Transverse colon (tissue), 4 donors: ENCODE results near the gene TULP1. TPM values are rescaled to one million over a fixed set of nuclear protein-coding genes. Genes with fewer than 3 reads are reported as not detected.

Experiments used
- DNase-seq: peaks from one replicate; pipeline ENCODE4 v3.0.0-alpha.2; 2019
- H3K27ac ChIP-seq, 4 donors: fragments of 200-600 bp; sonication (generic); 2 replicates each; pipeline ENCODE4 v1.5.1; 2016 to 2018; ENCODE audit warnings: inconsistent platforms in 4 of 4
- H3K27me3 ChIP-seq: fragments of 200-600 bp; sonication (generic); 2 replicates; pipeline ENCODE4 v1.5.1; 2017; ENCODE audit warnings: inconsistent platforms
- H3K36me3 ChIP-seq, 4 donors: fragments of 200-600 bp; sonication (generic); 2 replicates each; pipeline ENCODE4 v1.5.1; 2017 to 2019; ENCODE audit warnings: inconsistent platforms in 4 of 4
- H3K4me1 ChIP-seq, 4 donors: fragments of 200-600 bp; sonication (generic); 2 replicates each; pipeline ENCODE4 v1.5.1; 2017 to 2020; ENCODE audit warnings: inconsistent platforms in 4 of 4
- H3K4me3 ChIP-seq, 4 donors: fragments of 200-600 bp; sonication (generic); 1 replicate in 1 of 4; 2 replicates in 3 of 4; pipeline versions ENCODE4 v1.5.1 to v1.6.1; 2017 to 2019; ENCODE audit warnings: inconsistent platforms in 4 of 4
- H3K9me3 ChIP-seq, 2 donors: fragments of 200-600 bp; sonication (generic); 2 replicates each; pipeline ENCODE4 v1.5.1; 2017 to 2019; ENCODE audit warnings: inconsistent platforms in 2 of 2
- CTCF ChIP-seq, 5 experiments: fragments of 200-600 bp in 3 of 5; fragments of 450-650 bp in 2 of 5; sonication (generic) in 3 of 5; IDR thresholded peaks; 1 replicate in 2 of 5; 2 replicates in 3 of 5; pipeline ENCODE4 v1.5.1; 2016 to 2017; ENCODE audit warnings: antibody characterized with exemption in 5 of 5, inconsistent platforms in 3 of 5, mild to moderate bottlenecking in 2 of 5, moderate library complexity in 1 of 5
- EP300 ChIP-seq: sonication (generic); formaldehyde crosslinking; IDR thresholded peaks from one replicate; pipeline ENCODE4 v1.6.1; 2017; ENCODE audit warnings: antibody characterized with exemption, low read depth
- POLR2A ChIP-seq: fragments of 450-650 bp; IDR thresholded peaks from one replicate; pipeline ENCODE4 v1.6.1; 2016; ENCODE audit warnings: antibody characterized with exemption, mild to moderate bottlenecking, moderate library complexity
- POLR2AphosphoS5 ChIP-seq, 3 donors: sonication (generic); formaldehyde crosslinking; IDR thresholded peaks; one replicate each; pipeline ENCODE4 v1.6.1; 2016; ENCODE audit warnings: antibody characterized with exemption in 3 of 3
- WGBS, 2 donors: methylation state at CpG; one replicate each; pipeline ENCODE4 v1.1.5; 2018; ENCODE audit warnings: low coverage in 1 of 2; 5-methylcytosine and 5-hydroxymethylcytosine counted together
- in situ Hi-C, 4 donors: fragments of 200-750 bp; cut with MboI; loops; one replicate each; pipeline versions ENCODE4 v1.15.0 to v1.15.1; 2017; ENCODE audit warnings: low sequenced_read_pairs in 3 of 4, low pct_ligation_motif_present in 1 of 4, low pct_unique_long_range_greater_than_20kb in 1 of 4
- intact Hi-C: fragments of 100-400 bp; cut with DNase I; formaldehyde crosslinking; loops from one replicate; pipeline ENCODE4 v1.15.1; 2023; ENCODE audit warnings: low total_unique reads
- total RNA-seq, 4 donors: library from RNA; depleted of rRNA; stranded (reverse); fragments of >200 nt; gene quantifications; one replicate each; pipeline ENCODE4 v1.1.0, GENCODE V29; 2016

The TULP1 gene
- total RNA-seq, 4 donors from 2014 or later: not detected

GRCh38 chr6:35477028-35477427, 35.7 kb downstream of the TULP1 start:
- 89% methylated on average over 8 of the region's 8 CpGs; no CpG with 5 or more reads in 1 of the 2 donors for WGBS, 2 donors
- intact Hi-C loops (no loop called here), in situ Hi-C loops (no loop called here)
- no peaks in the 10 kb centered on the region for H3K9me3 ChIP-seq
- TF ChIP-seq POLR2AphosphoS5 (IDR thresholded peaks at IDR 0.05): no peak
- no peak for TF ChIP-seq CTCF (IDR thresholded peaks at IDR 0.05)
- TF ChIP-seq POLR2A: no peak
- no peak for TF ChIP-seq EP300
- H3K27ac ChIP-seq: no peak overlapping the region
- H3K27me3 ChIP-seq: no peaks in the 10 kb centered on the region
- no peak overlapping the region for H3K4me3 ChIP-seq
- peaks cover 0 to 5% (median 2%) of the 10 kb centered on the region in 4 donors for H3K4me1 ChIP-seq
- no peak for DNase-seq
- peaks cover 0 to 10% (median 0%) of the 10 kb centered on the region in 4 donors for H3K36me3 ChIP-seq

- WGBS, 2 donors: 68% methylated on average over 14 of the region's 14 CpGs; no CpG with 5 or more reads in 1 of the 2 donors
- Histone ChIP-seq H3K4me1 (peaks cover 3 to 13% (median 10%) of the 10 kb centered on the region in 4 donors), H3K27me3 (no peaks in the 10 kb centered on the region), H3K36me3 (peaks cover 0 to 10% (median 0%) of the 10 kb centered on the region in 4 donors), H3K4me3 (no peak overlapping the region), H3K9me3 (no peaks in the 10 kb centered on the region), H3K27ac (no peak overlapping the region)
- in situ Hi-C loops (no loop called here), intact Hi-C loops (no loop called here)
- no peak for TF ChIP-seq CTCF (IDR thresholded peaks at IDR 0.05)
- TF ChIP-seq EP300: no peak
- no peak for TF ChIP-seq POLR2A
- no peak for TF ChIP-seq POLR2AphosphoS5 (IDR thresholded peaks at IDR 0.05)
- DNase-seq: no peak
These were observed 36.7 kb downstream of the TULP1 start for GRCh38 chr6:35476004-35476403.

- Histone ChIP-seq H3K4me1 (peaks cover 7 to 18% (median 14%) of the 10 kb centered on the region in 4 donors), H3K36me3 (peaks cover 0 to 10% (median 0%) of the 10 kb centered on the region in 4 donors), H3K27ac (no peak overlapping the region), H3K9me3 (no peaks in the 10 kb centered on the region), H3K4me3 (no peak overlapping the region), H3K27me3 (no peaks in the 10 kb centered on the region)
- intact Hi-C loops: no loop called here
- no peak for DNase-seq
- TF ChIP-seq POLR2AphosphoS5 (IDR thresholded peaks at IDR 0.05) (no peak), EP300 (no peak), CTCF (IDR thresholded peaks at IDR 0.05) (no peak), POLR2A (no peak)
- 71% methylated on average over 4 of the region's 4 CpGs; no CpG with 5 or more reads in 1 of the 2 donors for WGBS, 2 donors
- in situ Hi-C loops: no loop called here
These were observed 37.1 kb downstream of the TULP1 start for GRCh38 chr6:35475573-35475972.

GRCh38 chr6:35474942-35475570, 37.6 kb downstream of the TULP1 start:
- no peak overlapping the region for H3K4me3 ChIP-seq
- H3K4me1 ChIP-seq: peaks cover 8 to 23% (median 19%) of the 10 kb centered on the region in 4 donors
- H3K27ac ChIP-seq: no peak overlapping the region
- no peaks in the 10 kb centered on the region for H3K27me3 ChIP-seq
- WGBS, 2 donors: 89 to 100% methylated on average over 2 to 20 of the region's 20 CpGs
- intact Hi-C loops: no loop called here
- no peaks in the 10 kb centered on the region for H3K9me3 ChIP-seq
- TF ChIP-seq CTCF (IDR thresholded peaks at IDR 0.05) (no peak), EP300 (no peak), POLR2A (no peak), POLR2AphosphoS5 (IDR thresholded peaks at IDR 0.05) (no peak)
- in situ Hi-C loops: no loop called here
- no peak for DNase-seq
- peaks cover 0 to 10% (median 0%) of the 10 kb centered on the region in 4 donors for H3K36me3 ChIP-seq
